GM12892 (cell line): Measurements from ENCODE around the gene TBCC.
A peak's percentile ranks its signal among the peaks of the same experiment; 100 is the strongest.

Source experiments
- POLR2A ChIP-seq: IDR thresholded peaks from 2 replicates; pipeline ENCODE4 v1.6.1; 2011; ENCODE audit warnings: low read depth, low read length, control low read depth
- POLR2AphosphoS5 ChIP-seq: IDR thresholded peaks from 2 replicates; pipeline ENCODE4 v1.6.1; 2011; ENCODE audit warnings: low read depth, low read length, control low read depth
- TAF1 ChIP-seq: IDR thresholded peaks from 2 replicates; pipeline ENCODE4 v1.6.1; 2011; ENCODE audit warnings: low read depth, mild to moderate bottlenecking, control low read depth, low read length, borderline replicate concordance

GRCh38 chr6:42774821-42775487, 29.1 kb upstream of the TBCC start:
- TF ChIP-seq POLR2A: peak; percentile 74
- TF ChIP-seq POLR2AphosphoS5: peak; percentile 80; the same call in 1 of the 2 replicates
- TF ChIP-seq TAF1: 0 out of 2 replicates have a peak, but pooled peaks have one; percentile 36
